Measurements from ENCODE around the gene NDST4. TPM values are rescaled to one million over a fixed set of nuclear protein-coding genes. Genes with fewer than 3 reads are reported as not detected.

The NDST4 gene
- total and polyA plus RNA-seq, 2 of the 4 experiments (the other 2 are of a cell fraction), result not detected

DNA sequence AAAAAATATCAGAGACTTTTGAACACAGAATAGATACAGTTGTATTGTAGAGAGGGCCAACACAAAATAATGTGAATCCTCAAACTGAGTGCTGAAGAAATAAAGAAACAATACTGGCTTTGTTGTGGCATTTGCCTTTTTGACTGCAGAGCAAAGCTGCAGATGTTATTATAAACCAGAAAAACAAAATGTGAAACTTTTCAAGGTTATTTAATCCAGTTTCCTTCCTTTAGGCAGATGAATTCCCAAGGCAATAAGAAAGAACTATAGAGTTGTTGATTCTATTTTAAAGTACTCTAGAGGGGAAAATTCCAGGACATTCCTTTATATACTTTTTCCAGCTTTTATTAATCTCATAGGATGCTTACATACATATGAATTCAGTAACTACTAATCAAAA, 186.8 kb downstream of the NDST4 start:
- no peaks in the 10 kb centered on the region for H3K9me1 ChIP-seq (ENCODE audit: insufficient read depth, low read length)
- no peak overlapping the region for H3K27ac ChIP-seq (ENCODE audit: insufficient read depth, low read length)
- intact Hi-C loops (cut with micrococcal nuclease), result no loop called here
- BruUV-seq (replicated peaks), result no TSS peak
- H3K9me3 ChIP-seq (ENCODE audit: control insufficient read depth, insufficient read depth, low read length), result no peaks in the 10 kb centered on the region
- H4K8ac ChIP-seq (ENCODE audit: low read depth in 2 of 2, low read length in 2 of 2), result no peak overlapping the region
- H3K4me3 ChIP-seq (ENCODE audit: insufficient read depth, low read depth, low read length), result no peak overlapping the region
- DNase-seq (no peak), ATAC-seq (ENCODE audit: low read depth) (no peak)
- no peak overlapping the region for H3K18ac ChIP-seq (ENCODE audit: low read depth, low read length)
- TF ChIP-seq CHD1 (IDR thresholded peaks at IDR 0.05; ENCODE audit: low read depth, low read length) (no peak), RCOR1 (IDR thresholded peaks at IDR 0.05; ENCODE audit: insufficient replicate concordance, low read length) (no peak), SMC3 (IDR thresholded peaks at IDR 0.05; ENCODE audit: low read depth, low read length) (no peak), RFX5 (IDR thresholded peaks at IDR 0.05; ENCODE audit: low read depth, low read length) (no peak), NFE2L2 (IDR thresholded peaks at IDR 0.05; ENCODE audit: low read depth, low read length) (no peak), MAZ (IDR thresholded peaks at IDR 0.05; ENCODE audit: borderline replicate concordance, low read depth, low read length) (no peak), MXI1 (IDR thresholded peaks at IDR 0.05; ENCODE audit: borderline replicate concordance, low read depth, low read length) (no peak), RAD21 (IDR thresholded peaks at IDR 0.05; ENCODE audit: low read length) (no peak)
- TF ChIP-seq, protein P1, sequence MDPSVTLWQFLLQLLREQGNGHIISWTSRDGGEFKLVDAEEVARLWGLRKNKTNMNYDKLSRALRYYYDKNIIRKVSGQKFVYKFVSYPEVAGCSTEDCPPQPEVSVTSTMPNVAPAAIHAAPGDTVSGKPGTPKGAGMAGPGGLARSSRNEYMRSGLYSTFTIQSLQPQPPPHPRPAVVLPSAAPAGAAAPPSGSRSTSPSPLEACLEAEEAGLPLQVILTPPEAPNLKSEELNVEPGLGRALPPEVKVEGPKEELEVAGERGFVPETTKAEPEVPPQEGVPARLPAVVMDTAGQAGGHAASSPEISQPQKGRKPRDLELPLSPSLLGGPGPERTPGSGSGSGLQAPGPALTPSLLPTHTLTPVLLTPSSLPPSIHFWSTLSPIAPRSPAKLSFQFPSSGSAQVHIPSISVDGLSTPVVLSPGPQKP (IDR thresholded peaks at IDR 0.05; ENCODE audit: borderline replicate concordance, low read depth, low read length), result no peak
- TF ChIP-seq, protein P2, sequence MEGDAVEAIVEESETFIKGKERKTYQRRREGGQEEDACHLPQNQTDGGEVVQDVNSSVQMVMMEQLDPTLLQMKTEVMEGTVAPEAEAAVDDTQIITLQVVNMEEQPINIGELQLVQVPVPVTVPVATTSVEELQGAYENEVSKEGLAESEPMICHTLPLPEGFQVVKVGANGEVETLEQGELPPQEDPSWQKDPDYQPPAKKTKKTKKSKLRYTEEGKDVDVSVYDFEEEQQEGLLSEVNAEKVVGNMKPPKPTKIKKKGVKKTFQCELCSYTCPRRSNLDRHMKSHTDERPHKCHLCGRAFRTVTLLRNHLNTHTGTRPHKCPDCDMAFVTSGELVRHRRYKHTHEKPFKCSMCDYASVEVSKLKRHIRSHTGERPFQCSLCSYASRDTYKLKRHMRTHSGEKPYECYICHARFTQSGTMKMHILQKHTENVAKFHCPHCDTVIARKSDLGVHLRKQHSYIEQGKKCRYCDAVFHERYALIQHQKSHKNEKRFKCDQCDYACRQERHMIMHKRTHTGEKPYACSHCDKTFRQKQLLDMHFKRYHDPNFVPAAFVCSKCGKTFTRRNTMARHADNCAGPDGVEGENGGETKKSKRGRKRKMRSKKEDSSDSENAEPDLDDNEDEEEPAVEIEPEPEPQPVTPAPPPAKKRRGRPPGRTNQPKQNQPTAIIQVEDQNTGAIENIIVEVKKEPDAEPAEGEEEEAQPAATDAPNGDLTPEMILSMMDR (conservative IDR thresholded peaks at IDR 0.05; ENCODE audit: low read depth, low read length), result no peak
- TF ChIP-seq, protein P3, sequence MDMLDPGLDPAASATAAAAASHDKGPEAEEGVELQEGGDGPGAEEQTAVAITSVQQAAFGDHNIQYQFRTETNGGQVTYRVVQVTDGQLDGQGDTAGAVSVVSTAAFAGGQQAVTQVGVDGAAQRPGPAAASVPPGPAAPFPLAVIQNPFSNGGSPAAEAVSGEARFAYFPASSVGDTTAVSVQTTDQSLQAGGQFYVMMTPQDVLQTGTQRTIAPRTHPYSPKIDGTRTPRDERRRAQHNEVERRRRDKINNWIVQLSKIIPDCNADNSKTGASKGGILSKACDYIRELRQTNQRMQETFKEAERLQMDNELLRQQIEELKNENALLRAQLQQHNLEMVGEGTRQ (IDR thresholded peaks at IDR 0.05; ENCODE audit: low read depth, low read length), result no peak
- H2BK20ac ChIP-seq (ENCODE audit: low read depth, low read length), result no peak overlapping the region
- H3K4me2 ChIP-seq (ENCODE audit: low read depth, low read length), result no peak overlapping the region
- H3K14ac ChIP-seq (replicated peaks; ENCODE audit: low read depth, low read length), result no peak overlapping the region
- H3K4me1 ChIP-seq (ENCODE audit: control insufficient read depth, insufficient read depth, low read length), result no peaks in the 10 kb centered on the region
- H2BK15ac ChIP-seq (ENCODE audit: low read depth, low read length), result no peak overlapping the region
- H2AK5ac ChIP-seq (ENCODE audit: low read depth, low read length), result no peak overlapping the region
- no peaks in the 10 kb centered on the region for H3K27me3 ChIP-seq (ENCODE audit: control insufficient read depth, insufficient read depth, low read length)
- POLR2A ChIA-PET (ENCODE audit: unreplicated experiment), result no interaction called here
- no peak overlapping the region for H4K5ac ChIP-seq (ENCODE audit: low read depth, low read length)
- H2BK120ac ChIP-seq (ENCODE audit: low read depth, low read length), result no peak overlapping the region
- H3K23ac ChIP-seq (ENCODE audit: low read depth, low read length), result no peak overlapping the region
- no peak overlapping the region for H3K4ac ChIP-seq (ENCODE audit: low read depth, low read length)
- no peak overlapping the region for H2AK9ac ChIP-seq (replicated peaks; ENCODE audit: low read depth, low read length, poor library complexity)
- H4K91ac ChIP-seq (ENCODE audit: insufficient read depth, low read depth, low read length), result no peak overlapping the region
- in situ Hi-C loops (cut with MboI; ENCODE audit: low sequenced_read_pairs), result no loop called here
- no peaks in the 10 kb centered on the region for H3K79me1 ChIP-seq (ENCODE audit: low read depth in 1 of 2, low read length in 2 of 2)
- H3K36me3 ChIP-seq (ENCODE audit: control insufficient read depth, insufficient read depth, low read length), result no peaks in the 10 kb centered on the region
- dilution Hi-C loops (cut with HindIII; ENCODE audit: low sequenced_read_pairs, unreplicated experiment), result no loop called here
- H2AFZ ChIP-seq (replicated peaks; ENCODE audit: low read length, poor library complexity), result no peak overlapping the region
- CTCF ChIA-PET, result no interaction called here
- H3K56ac ChIP-seq (ENCODE audit: extremely low read depth, insufficient read depth, low read length), result no peak overlapping the region
- no peak overlapping the region for H3K9ac ChIP-seq (ENCODE audit: low read depth, low read length)
- no peaks in the 10 kb centered on the region for H4K20me1 ChIP-seq (ENCODE audit: insufficient read depth, low read length)
- no peak overlapping the region for H2BK5ac ChIP-seq (ENCODE audit: low read depth, low read length, poor library complexity, severe bottlenecking)
